Stimulated activated CD8-positive, alpha-beta memory T cell treated with anti-CD3 and anti-CD28 coated beads, Interleukin-4, amount 100 ng/mL, for 4 hours (primary cell): ENCODE measurements around the gene PAEP.
"Not testable (repeated sequence)": the region's sequence is repeated elsewhere in the genome, so short reads cannot be mapped to it uniquely, and the experiment has no call there.

Experiments used
- DNase-seq, 2 donors: peaks; one replicate each; pipeline ENCODE4 v3.0.0-alpha.2; 2020; ENCODE audit warnings: low read depth in 2 of 2, low spot score in 1 of 2

PAEP gene

DNA sequence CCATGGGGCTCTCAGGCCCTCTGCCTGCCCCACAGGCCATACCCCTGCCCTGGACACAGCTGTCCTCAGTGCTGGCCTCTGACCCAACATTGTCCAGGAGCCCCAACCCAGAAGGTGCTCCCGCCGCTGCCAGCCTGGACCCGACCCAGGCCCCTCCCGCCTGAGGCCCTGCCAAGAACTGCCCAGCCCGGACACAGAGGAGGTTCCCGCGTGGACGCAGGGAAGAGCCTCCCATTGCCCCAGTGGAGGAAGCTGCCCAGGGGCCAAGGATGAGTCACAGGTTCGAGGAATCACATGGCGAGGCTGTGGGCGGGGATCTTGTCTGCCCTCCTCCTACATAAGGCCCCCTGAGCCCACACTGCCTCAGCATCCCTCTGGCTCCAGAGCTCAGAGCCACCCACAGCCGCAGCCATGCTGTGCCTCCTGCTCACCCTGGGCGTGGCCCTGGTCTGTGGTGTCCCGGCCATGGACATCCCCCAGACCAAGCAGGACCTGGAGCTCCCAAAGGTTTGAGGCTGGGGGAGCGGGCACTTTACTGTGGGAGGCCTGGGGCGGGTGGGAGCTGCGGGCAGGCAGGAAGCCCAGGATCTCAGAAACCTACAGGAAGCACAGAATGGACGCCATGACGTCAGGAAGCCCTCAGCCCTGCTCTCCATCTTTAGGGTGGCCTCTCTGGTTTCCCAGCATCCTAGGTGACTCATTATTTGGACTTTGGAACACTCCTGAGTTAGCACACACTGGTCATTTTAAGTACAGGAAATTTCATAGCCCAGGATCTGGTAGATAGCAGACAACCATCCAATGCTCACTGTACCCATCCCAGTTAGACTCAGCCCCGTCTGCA, at the start of gene PAEP:
Gene PAEP (plus strand): TSS at position 366 of the 844 bp plus-strand sequence.
- no peak for DNase-seq

DNA sequence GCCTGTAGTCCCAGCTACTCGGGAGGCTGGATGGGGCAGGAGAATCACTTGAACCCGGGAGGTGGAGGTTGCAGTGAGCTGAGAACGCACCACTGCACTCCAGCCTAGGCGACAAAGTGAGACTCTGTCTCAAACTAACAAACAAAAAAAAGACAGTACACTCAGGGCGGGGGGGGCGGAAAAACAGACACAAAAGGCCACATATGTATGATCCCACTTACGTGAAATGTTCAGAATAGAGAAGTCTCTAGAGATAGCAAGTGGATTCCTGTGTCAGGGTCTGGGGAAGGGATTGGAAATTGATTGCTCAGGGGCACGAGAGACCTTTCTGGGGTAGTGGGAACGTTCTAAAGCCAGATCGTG, 49.3 kb upstream of the PAEP start:
- DNase-seq: no peak

DNA sequence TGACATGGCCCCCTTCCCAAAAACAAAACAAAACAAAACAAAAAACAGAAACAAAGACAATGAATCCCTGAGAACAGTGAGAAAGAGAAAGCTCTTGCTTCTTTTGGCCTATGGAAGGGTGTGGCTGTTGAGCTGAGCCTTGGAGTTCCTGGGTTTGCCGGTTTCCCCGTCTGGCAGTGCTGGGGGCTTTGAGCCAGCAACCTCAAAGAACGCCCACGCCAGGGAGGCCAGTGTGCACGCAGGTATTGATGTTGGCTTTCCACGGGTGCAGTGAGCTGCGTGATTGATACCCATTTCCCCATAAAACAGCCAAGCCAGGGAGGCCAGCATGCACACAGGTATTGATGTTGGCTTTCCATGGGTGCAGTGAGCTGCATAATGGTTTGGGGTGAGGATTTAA, 48.7 kb upstream of the PAEP start:
- DNase-seq: no peak

DNA sequence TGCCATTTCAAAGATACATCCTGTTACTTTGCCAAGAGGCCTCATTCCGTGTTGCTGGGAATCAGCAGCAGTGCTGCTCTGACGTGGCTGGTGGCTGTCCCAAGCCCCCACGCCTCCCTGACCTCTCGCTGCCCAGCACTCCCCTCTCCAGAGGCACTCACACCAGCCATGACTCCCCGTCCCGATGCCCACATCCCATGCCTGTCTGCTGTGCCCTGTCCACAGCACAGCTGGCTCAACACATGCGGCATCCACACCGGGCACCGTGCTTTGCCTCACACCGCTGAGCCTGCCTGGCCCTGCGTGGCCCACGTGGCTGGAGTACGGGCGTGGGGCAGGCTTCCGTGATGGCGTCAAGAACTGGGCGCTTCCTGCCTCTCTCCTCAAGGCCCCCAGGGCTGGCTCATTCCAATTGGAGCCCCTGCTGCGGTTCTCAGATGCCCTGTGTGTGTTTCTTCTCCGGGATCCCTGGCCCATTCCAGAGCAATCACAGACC, 48.2 kb upstream of the PAEP start:
- no peak for DNase-seq

DNA sequence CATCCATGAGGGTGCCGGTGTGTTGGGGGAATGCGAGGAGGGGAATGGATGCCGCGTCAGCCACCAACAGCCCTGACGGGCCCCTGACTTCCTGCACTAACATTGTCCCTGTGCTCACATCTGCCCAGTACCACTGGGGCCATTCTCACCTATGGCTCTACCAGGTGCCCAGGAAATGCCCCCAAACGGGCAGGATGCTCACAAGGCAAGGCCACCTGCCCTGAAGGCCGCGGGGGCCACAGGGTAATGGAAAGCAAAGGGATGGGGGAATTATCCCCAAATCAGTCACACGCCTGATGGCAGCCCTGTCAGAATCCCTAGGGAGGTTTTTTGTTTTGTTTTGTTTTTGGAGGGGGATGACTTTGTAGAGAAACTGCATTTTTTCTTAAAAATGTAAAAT, 47.6 kb upstream of the PAEP start:
- DNase-seq: not testable (repeated sequence)

DNA sequence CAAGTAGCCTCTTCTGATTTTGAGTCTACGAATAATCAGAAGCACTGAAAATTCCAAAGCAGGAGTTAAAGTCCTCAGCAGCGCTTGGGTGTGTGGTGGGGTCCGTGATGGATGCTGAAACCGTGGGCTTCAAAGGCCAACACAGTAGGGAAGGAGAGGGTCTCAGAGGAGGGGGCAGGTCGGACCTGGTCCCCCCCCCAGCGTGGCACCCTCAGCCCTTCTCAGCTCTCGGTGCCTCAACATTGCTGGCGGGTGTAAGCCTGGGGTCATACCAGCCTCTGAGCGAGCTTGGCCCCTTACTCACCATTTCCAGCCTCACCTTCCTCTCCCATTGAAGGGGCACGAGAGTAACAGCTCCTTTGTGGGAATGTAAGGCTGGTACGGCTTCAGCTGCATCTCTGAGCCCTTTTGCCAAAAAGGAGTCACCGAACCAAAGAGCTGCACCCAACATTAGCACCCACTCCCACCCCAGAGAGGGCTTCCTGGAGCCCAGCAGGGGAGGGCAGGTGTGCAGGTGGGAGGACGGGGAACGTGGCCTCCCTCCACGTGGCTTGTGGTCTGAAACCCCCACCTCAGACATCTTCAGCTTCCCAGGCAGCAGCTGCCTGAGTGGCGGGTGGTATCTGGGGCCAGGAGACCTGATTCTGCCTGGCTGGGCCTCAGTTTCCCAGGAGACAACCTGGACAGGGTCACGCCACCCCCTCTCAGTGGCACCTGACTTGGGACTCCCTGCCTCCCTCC, 47.0 kb upstream of the PAEP start:
- DNase-seq: no peak

DNA sequence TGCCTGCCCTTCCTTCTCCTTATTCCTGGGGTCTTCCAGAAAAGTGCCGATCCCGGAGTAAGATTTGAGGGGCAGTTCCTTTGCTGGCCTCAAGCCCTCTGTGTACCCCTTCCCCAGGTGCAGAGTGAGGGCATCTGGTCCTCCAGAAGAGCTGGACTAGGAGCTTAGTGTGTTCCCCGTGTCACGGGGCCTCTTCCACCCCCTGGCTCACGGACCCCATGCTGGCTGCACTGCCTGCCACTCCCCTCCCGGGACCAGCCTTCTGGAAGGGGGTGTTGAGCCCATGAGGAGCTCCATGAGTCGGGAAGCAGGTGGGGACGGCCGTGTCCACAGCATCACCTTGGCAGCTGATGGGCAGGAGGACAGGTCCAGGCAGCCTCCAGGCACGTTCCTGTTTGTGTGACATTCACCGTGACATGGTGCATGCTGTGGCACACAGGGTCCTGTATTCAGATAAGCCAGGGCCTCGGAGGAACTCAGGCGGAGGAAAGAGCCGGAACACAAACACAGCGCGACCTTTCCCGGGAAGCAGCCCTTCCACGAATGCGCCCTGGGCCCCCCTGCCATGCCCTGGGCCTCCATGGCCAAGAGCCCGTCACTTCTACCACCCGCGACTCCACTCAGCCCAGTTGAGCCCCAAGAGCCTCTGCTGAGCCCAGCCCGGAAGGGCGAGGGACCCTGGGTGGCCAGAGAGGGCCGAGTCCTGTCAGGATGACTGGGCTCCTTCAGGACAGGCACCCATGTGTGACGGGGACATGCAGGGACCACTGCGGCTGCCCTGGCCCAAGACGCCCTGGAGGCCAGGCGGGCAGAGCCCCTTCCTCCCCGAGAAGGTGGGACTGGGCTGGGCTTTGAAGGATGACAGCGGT, 46.2 kb upstream of the PAEP start:
- DNase-seq: no peak

DNA sequence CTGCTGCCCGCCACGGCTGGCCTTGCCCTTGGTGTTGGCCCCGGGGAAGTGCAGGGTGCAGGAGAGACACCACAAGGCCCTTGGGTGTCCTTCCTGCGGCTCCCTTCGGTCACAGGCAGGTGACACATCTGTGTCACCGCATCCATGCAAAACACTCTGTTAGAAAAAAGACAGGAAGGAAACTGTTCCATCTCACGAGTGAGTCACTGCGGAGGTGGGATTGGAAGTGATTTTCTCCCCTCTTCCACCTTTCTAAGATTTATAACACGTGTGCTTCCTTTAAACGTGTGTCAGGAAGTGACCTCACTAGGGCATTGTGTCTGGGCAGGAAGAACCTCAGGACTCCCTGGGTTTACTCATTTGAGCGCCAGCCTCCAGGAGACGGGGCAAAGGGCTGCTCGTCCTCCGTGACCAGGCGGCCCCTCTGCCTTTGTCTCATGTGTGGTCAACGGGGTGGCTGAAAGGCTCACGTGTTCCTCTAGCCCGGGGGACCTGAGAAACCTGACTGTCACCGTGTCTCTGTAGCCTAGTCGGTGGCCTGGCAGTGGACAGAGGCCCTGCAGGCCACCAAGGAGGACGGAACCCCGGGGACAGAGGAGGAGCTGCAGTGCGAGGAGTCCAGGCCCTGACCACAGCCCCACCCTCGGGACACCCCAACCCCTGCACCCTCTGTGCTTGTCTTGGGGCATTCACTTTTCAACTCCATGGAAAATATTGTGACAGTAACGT, 45.3 kb upstream of the PAEP start:
- DNase-seq: no peak

DNA sequence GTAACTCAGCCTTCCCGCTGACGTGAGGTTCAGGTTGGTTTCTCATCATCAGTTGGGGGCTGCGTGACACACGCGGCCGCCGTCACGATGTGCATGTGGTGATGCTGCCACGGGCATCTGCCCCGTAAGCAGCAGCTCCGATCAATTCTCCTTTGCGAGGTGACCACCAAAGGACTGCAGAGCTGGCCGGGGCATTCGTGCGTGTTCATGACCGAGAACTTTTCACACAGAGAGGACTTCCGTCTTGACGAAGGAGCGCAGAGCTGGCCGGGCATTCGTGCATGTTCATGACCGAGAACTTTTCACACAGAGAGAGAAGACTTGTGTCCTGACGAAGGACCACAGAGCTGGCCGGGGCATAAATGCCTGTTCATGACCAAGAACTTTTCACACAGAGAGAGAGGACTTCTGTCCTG, 44.1 kb upstream of the PAEP start:
- no peak for DNase-seq

DNA sequence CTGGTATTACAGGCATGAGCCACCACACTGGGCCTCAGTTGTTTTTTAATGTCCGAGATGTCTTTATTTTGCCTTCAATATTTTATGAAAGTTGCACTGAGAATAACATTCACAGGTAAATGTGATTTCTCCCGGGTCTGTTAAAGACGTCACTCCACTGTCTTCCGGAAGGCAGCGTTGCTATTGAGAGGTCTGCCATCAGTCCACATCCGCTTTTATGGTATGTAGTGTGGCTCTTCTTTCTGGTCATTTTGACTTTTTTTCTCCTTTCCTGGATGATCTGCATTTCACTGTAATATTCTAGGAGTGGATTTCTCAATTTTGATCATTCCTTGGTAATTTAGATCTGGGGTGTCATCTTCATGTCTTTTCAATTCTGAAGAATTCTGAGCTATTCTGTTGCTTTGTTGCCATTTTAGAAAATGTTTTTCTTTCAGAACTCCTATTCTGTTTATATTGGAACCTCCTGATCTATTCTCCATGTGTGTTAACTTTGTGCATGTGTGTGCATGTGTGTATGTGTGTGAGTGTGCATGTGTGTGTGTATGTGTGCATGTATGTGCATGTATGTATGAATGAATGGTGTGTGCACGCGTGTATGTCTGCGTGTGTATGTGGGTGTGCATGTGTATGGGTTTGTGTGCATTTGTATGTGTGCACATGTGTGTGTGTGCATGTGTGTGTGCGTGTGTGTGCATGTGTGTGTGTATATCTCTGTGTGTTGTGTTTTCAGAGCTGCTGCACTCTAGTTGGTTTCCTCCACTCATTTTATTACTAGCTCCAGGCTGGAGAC, 42.2 kb upstream of the PAEP start:
- no peak for DNase-seq

DNA sequence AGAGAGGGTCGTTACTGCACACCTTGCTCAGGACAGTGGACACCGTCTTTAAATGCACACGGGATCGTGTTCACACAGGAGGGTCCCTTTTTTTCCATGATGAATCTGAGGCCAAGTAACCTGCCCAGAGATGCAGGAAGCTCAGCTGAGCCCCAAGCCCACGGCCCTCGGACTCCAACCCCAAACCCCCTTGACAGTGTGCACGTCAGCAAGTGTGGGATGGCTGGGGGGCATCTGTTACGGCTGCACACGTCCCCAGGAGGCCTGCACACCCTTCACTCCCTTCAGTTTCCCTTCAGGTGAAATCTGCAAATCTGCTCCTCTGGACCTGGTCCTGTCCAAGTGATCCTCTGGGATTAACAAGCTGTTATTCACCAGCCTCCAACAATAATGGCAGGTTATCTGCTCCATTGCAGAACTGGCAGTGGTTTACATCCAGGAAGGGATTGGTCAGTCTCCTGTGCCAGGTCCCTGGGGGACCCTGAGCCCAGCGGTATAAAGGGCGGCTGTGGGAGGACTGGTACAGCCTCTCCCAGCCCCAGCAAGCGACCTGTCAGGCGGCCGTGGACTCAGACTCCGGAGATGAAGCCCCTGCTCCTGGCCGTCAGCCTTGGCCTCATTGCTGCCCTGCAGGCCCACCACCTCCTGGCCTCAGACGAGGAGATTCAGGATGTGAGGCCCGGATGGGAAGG, 40.5 kb upstream of the PAEP start, which contains the start of gene LCN1:
Gene LCN1 (plus strand): TSS at position 525 of the 692 bp plus-strand sequence. CDS start 58 bp downstream, at position 583.
- DNase-seq: no peak

DNA sequence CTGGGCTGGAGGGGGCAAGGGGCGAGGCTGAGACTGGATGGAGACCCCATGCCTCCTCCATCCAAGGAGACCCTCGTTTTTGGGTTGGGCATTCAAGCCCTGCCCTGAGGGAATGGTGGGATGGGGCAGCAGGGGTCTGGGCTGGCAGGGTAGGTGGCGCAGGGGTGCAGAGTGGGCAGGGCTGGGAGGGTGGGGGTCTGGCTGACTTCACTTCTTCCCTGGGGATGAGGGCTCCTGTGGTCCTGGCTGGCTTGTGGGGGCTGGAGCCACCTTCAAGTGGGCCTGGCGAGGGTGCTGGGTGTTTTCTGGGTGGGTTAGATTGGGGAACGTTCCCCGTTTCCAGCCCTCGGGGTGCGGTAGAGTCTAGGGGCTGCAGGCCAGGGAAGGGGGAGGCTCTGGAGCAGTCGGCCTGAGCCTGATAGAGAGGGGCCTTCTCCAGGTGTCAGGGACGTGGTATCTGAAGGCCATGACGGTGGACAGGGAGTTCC, 39.9 kb upstream of the PAEP start:
- DNase-seq: no peak

DNA sequence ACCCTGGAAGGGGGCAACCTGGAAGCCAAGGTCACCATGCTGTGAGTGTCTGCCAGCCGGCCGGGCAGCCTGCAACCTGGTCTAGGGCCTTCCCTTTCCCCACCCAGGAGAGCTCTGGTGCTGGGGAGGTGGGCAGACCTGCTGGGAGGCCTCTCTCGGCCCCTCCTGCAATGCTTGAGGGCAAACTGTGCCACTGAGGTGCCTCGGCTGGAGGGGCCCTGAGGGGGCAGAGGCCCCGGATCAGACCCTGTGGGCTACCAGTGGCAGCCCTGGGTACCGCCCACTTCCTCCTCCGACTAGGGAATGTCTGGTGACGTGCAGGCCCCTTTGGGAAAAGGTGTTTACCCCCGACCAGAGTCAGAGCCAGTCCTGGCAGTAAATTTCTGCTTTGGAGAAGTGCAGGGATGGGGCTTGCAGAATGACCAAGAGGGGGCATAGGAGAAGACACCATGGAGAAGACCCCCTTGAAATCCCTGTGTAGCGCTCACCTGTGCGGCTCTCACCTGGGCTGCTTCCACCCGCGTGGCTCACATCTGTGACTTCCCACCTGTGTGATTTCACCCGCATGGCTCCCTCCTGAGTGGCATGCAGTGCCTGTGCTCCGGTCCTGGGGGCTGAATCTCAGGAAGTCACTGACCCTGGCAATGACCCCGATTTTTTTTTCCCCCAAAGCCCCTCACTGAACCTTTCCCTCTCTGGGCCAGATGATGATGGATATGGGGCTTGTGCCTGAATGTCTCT, 39.2 kb upstream of the PAEP start:
- no peak for DNase-seq

DNA sequence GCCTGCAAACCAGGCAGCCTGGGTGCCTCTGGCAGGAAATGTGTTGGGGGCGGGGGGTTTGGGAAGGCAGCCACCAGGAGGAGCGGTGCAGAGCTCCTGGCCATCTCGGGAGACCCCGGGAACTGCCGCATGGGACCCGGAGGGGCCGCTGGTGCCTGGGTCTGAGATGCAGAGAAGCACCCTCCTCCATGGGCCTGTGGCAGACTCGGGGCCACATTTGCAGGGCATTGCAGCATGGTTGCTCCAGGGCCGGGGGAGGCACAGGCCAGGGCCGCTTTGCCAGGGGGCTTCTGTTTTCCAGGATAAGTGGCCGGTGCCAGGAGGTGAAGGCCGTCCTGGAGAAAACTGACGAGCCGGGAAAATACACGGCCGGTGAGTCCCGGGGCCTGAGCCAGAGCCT, 38.6 kb upstream of the PAEP start:
- no peak for DNase-seq

DNA sequence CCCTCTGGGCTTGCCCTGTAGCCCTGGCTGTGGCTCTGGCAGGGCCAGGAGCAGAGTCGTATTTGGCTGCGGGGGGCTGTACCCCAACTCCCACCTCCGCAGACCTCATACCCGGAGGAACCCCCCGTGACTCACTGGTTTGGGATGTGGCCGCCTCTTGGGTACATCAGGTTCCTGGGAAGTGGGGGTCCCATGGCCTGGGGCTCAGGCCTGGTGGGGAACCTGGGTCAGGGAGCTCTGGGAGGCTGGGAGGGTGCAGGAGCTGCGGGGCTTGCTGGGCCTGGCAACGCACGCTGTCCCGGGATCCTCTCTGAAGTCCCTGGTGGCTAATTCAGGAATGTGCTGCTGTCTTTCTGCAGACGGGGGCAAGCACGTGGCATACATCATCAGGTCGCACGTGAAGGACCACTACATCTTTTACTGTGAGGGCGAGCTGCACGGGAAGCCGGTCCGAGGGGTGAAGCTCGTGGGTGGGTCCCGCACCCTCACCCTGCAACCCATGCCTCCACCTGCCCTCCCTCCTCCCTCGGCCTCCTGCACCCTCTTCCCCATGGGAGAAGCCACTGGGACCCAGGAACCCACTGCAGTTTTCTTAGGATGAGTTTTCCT, 37.9 kb upstream of the PAEP start:
- no peak for DNase-seq

DNA sequence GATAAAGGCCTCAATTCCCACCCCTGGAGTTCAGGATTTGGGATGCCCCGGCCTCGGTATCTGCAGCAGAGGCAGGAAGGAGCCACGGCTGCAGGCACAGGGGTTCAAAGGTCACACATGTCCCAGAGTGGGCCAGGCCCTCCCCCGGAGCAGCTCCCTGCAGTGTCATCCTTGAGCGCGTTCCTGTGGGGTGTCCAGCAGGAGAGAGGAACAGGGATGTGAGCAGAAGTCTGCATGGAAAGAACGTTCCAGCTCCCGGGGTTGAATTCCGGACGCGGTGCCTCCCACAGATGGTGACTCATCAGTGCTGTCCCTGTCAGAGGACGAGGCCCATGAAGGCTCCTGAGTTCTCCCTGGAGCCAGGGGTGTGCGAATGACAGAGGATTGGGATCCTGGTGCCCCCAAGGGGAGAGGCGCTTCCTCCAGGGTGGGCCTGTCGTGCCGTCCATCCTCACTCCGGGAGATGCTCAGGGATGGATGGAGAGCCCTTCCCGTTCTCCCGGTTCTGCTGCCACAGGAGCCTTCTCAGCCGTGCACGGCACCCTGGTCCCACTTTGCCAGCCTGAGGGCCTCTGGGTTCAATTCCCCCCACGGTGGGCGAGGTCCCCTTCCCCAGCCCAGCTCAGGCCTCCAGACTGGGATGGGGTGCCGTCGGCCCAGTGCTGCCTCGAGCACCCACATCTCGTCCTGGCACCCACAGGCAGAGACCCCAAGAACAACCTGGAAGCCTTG, 37.3 kb upstream of the PAEP start:
- no peak for DNase-seq
